Activated CD4-positive, alpha-beta memory T cell treated with anti-CD3 and anti-CD28 coated beads for 36 hours (primary cell): Measurements from ENCODE around the gene LAD1. TPM values are rescaled to one million over a fixed set of nuclear protein-coding genes. Genes with fewer than 3 reads are reported as not detected.

Experiments
- CTCF ChIA-PET: fragments of 350-600 bp; sonication (Branson Sonifier 250); formaldehyde crosslinking; loops from one replicate; lab custom pipeline; 2021; ENCODE audit warnings: antibody characterized with exemption, inconsistent platforms; lab: Charles Lee
- POLR2A ChIA-PET: fragments of 350-600 bp; sonication (Branson Sonifier 250); formaldehyde crosslinking; loops from one replicate; lab custom pipeline; 2021; ENCODE audit warnings: antibody characterized with exemption; lab: Charles Lee
- DNase-seq: peaks from one replicate; pipeline ENCODE4 v3.0.0-alpha.2; 2020
- H3K27ac Mint-ChIP-seq: one replicate; pipeline ENCODE4 v1.8.0; 2021; ENCODE audit warnings: mixed read lengths
- H3K27me3 Mint-ChIP-seq: one replicate; pipeline ENCODE4 v1.8.0; 2021; ENCODE audit warnings: mixed read lengths
- H3K36me3 Mint-ChIP-seq: one replicate; pipeline ENCODE4 v1.8.0; 2021; ENCODE audit warnings: mixed read lengths
- H3K4me1 Mint-ChIP-seq: one replicate; pipeline ENCODE4 v1.8.0; 2021; ENCODE audit warnings: low read depth, mixed read lengths
- H3K4me3 Mint-ChIP-seq: one replicate; pipeline ENCODE4 v1.8.0; 2021; ENCODE audit warnings: mild to moderate bottlenecking, mixed read lengths
- H3K9me3 Mint-ChIP-seq: one replicate; pipeline ENCODE4 v1.8.0; 2021; ENCODE audit warnings: mixed read lengths
- intact Hi-C: fragments of 100-400 bp; cut with micrococcal nuclease; formaldehyde crosslinking; loops from one replicate; pipeline ENCODE4 v1.15.1; 2023
- total RNA-seq, 2 experiments: library from RNA; stranded (reverse); gene quantifications; one replicate each; pipeline ENCODE4 v1.2.3, GENCODE V29; 2021

Gene LAD1
- total RNA-seq, 2 experiments from 2014 or later = not detected

DNA sequence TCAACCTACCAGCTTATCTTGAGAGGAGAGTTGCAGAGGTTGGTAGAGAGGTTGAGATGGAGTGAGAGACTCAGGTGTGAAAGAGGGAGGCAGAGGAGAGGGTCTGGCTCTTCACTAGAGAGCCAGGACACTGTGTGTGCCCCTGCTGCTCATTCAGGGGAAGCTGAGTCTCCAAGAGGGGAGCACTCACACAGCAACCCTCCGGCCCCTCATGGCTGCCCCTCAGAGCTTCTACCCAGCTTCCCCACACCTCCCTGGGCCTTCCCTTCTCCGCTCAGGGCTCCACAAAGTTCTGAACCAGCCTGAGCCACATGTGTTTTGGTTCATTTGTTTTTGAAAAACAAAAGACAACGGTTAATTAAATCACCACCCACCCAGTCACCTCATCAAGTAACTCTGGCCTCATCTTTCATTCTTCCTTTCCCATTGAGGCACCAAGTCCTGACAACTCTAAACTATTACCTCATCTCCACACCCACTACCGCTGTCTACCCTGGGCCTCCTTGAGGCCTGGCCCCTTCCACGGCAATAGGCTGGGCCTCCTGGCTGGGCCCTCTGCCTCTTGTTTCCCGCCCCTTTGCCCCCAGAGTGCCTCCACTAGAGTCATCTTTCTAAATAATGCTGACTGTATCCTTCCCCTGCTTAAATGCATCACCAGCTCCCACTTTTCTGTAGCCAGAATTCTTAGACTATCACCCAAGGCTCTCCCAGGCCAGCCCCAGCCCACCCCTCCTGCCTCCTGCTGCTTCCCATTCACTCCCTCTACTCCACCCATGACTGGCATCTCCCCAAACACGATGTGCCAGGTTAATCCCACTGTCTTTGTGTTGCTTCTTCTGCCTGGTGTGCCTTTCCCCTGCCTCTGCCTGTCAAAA, 54.7 kb downstream of the LAD1 start:
- intact Hi-C loops = no loop called here
- no peak overlapping the region for H3K27ac Mint-ChIP-seq
- CTCF ChIA-PET = interaction anchor here (0.7 kb wide), 1 partner anchor 18 kb away, joined by 3 read pairs; no protein-coding TSS in a partner anchor
- H3K9me3 Mint-ChIP-seq = peaks cover 6% of the 10 kb centered on the region
- H3K27me3 Mint-ChIP-seq = peaks cover 11% of the 10 kb centered on the region
- no peak for DNase-seq
- H3K4me3 Mint-ChIP-seq = no peak overlapping the region
- no peaks in the 10 kb centered on the region for H3K4me1 Mint-ChIP-seq
- POLR2A ChIA-PET = no interaction called here
- no peaks in the 10 kb centered on the region for H3K36me3 Mint-ChIP-seq

DNA sequence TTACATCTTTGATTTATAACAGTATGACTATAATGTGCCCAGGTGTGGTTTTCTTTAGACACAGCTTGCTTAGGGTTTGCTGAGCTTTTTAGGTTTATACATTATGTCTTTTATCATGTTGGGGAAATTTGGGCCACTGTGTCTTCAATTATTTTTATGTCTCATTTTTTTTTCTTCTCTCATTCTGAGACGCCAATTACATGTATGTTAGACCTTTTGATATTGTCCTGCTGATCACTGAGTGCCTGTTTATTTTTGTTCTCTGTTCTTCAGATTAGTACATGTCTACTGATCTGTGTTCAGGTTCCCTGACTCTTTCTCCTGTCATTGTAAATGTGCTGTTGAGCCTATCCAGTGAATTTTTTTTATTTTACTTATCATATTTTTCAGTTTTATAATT, 57.7 kb downstream of the LAD1 start:
- DNase-seq = no peak
- ChIA-PET CTCF (no interaction called here), POLR2A (no interaction called here)
- Mint-ChIP-seq H3K4me3 (no peak overlapping the region), H3K27ac (no peak overlapping the region), H3K9me3 (peaks cover 6% of the 10 kb centered on the region), H3K36me3 (no peaks in the 10 kb centered on the region), H3K4me1 (no peaks in the 10 kb centered on the region), H3K27me3 (peaks cover 7% of the 10 kb centered on the region)
- intact Hi-C loops = no loop called here

DNA sequence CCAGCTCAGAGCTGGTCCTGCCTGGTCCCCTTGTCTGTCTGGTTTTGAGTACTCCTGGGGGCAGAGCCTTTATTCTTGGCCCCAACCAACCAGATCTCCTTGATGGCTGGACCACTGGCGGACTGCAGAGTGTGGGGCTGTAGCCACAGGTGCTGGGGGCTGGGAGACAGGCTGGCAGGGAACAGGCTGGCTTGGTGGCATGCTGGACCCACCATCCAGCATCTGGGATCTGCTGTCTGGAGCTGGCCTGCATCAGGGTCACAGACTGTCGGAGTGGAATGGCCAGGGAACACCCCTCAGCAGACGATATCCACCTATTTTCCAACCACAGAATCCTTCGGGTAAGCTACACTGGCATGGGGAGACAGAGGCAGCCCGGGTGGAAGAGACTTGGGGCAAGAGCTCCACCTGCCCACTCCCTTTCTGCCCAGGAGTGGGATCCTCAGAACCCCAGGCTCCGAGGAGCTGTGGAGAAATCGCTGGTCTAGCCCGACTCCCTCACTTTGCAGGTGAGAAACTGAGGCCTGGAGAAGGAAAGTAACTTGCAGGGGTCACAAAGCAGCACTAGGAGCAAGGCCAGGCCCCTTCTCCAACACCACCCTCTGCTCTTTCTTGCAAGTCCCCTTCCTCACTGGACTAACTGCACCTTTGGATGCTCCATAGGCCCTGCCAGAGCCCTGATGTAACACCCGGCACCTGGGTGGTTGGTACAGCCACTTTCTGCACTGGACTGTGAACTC, 62.2 kb downstream of the LAD1 start:
- DNase-seq = no peak
- H3K36me3 Mint-ChIP-seq = no peaks in the 10 kb centered on the region
- peaks cover 4% of the 10 kb centered on the region for H3K27me3 Mint-ChIP-seq
- H3K9me3 Mint-ChIP-seq = peaks cover 6% of the 10 kb centered on the region
- H3K4me1 Mint-ChIP-seq = no peaks in the 10 kb centered on the region
- H3K27ac Mint-ChIP-seq = no peak overlapping the region
- ChIA-PET CTCF (no interaction called here), POLR2A (no interaction called here)
- no peak overlapping the region for H3K4me3 Mint-ChIP-seq
- intact Hi-C loops = no loop called here

DNA sequence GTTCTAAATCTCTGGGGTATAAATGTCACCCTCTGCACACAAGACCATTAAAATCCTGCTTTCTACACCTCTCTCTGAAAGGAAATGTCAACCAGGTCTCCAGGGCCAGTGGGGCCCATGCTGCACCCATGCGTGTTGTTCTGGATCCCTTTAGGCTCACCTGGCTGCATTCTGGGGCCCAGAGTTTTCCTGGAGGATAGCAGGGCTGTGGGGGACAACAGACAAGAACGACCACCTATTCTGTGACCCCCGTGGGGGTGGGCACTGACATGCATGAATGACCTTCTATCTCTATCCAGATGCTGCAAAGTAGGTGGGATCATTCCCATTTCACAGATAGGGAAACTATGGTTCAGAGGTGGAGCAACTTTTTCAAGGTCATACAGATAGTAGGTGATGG, 63.2 kb downstream of the LAD1 start:
- intact Hi-C loops = no loop called here
- no peaks in the 10 kb centered on the region for H3K9me3 Mint-ChIP-seq
- CTCF ChIA-PET = no interaction called here
- H3K27me3 Mint-ChIP-seq = no peaks in the 10 kb centered on the region
- H3K4me1 Mint-ChIP-seq = no peaks in the 10 kb centered on the region
- H3K4me3 Mint-ChIP-seq = no peak overlapping the region
- no peak overlapping the region for H3K27ac Mint-ChIP-seq
- DNase-seq = no peak
- no peaks in the 10 kb centered on the region for H3K36me3 Mint-ChIP-seq
- POLR2A ChIA-PET = no interaction called here

DNA sequence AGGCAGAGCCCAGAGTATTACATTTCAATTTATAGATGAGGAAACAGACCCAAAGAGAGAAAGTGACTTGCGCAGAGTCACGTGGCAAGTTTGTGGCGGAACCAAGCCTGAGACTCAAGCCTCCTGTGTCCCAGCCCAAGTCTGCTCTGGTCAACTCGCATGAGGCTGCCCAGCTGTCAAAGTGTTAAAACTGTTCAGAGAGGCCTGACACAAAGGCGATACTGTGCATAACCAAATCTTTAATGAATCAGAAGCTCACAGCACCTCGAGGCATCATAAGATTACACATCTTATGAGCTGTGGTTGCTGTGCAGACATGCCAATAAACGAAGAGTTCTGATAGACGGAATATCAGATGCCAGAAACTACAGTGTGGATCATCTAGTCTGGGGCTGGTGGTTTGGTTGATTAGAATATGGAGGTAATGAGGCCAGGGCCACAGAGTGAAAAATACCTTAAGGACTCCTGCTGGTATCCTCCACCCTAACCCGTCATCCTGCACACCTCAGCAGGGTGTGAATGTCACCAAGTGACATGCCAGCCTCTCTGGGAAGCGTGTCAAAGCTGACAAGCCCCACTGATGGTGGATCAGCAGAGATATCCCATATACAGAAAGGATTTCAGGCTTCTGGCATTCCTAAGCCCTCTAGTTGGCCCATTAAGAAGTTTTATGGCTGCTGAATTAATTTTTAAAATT, 63.8 kb downstream of the LAD1 start:
- H3K9me3 Mint-ChIP-seq = no peaks in the 10 kb centered on the region
- H3K27me3 Mint-ChIP-seq = no peaks in the 10 kb centered on the region
- CTCF ChIA-PET = no interaction called here
- no peak for DNase-seq
- H3K27ac Mint-ChIP-seq = no peak overlapping the region
- H3K4me3 Mint-ChIP-seq = no peak overlapping the region
- POLR2A ChIA-PET = no interaction called here
- no peaks in the 10 kb centered on the region for H3K36me3 Mint-ChIP-seq
- no peaks in the 10 kb centered on the region for H3K4me1 Mint-ChIP-seq
- intact Hi-C loops = no loop called here

DNA sequence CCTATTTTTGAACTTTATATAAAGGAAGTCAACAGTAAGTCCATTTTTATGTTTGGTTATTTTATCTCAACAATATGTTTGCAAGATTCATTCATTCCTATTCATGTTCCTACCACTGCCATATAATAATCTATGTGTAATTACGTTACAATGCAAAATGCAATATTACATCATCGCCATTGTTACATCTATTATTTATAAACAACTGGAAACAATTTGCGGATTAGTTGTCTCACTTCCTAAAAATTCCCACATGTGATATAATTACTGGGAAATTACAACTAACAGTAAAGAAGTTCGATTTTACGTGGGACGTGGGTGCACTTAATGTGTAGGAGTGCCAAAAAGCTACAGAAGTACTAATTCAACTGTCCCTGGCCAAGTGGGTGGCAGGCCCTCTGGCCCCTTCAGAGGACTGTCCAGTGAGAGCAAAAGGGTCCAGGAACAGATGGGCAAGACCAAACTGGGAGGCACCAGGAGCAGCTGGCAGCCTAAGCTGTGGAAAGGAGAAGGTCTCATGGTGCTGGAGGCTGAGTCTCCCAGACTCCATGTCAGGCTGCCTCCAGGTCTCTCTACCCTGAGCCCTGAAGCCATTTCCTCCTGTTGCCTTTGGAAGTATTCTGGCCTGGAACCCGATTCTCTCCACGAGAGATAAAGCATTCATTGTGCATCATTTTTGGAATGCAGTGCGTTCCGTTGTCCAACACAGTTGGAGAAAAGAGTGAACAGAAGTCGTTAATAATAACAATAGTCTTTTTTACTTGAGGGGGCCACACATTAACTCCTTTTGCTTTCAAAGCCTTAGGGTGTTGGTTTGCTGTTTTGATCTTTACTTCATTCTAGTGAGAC, 64.6 kb downstream of the LAD1 start:
- no peaks in the 10 kb centered on the region for H3K9me3 Mint-ChIP-seq
- no peak overlapping the region for H3K27ac Mint-ChIP-seq
- no peak overlapping the region for H3K4me3 Mint-ChIP-seq
- ChIA-PET POLR2A (no interaction called here), CTCF (no interaction called here)
- H3K27me3 Mint-ChIP-seq = no peaks in the 10 kb centered on the region
- no peaks in the 10 kb centered on the region for H3K36me3 Mint-ChIP-seq
- intact Hi-C loops = no loop called here
- no peak for DNase-seq
- no peaks in the 10 kb centered on the region for H3K4me1 Mint-ChIP-seq

DNA sequence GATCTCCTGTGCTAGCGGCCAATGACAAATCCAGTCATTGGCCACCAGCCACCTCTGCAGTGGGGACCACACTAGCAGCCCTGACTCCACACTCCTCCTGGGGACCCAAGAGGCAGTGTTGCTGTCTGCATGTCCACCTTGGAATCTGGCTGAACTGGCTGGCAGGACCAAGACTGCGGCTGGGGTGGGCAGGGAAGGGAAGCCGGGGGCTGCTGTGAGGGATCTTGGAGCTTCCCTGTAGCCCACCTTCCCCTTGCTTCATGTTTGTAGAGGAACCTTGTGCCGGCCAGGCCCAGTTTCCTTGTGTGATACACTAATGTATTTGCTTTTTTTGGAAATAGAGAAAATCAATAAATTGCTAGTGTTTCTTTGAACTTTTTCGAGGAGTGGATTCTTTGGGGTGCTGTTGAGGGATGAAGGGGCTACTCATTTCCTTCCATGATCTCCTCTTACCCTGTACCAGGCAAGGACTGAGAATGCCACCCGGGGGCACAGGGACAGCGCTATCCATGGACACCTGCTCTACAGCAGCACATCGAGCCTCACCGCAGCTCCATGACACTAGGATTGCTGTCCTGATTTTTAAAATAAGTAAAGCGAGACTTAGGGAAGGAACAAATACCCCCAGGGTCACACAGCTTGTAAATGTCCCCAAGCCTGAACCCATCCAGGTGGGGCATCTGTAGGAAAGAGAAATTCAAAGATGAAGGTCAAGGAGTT, 66.3 kb downstream of the LAD1 start:
- Mint-ChIP-seq H3K36me3 (no peaks in the 10 kb centered on the region), H3K9me3 (no peaks in the 10 kb centered on the region), H3K27ac (no peak overlapping the region), H3K4me3 (no peak overlapping the region), H3K4me1 (no peaks in the 10 kb centered on the region), H3K27me3 (no peaks in the 10 kb centered on the region)
- no peak for DNase-seq
- ChIA-PET CTCF (interaction anchor here (1.6 to 1.8 kb wide), 2 partner anchors 15 to 17 kb away, joined by 3 to 4 read pairs; no protein-coding TSS in a partner anchor), POLR2A (interaction anchor here (0.6 kb wide), 1 partner anchor 467 kb away, joined by 3 read pairs; no protein-coding TSS in a partner anchor)
- intact Hi-C loops = no loop called here

DNA sequence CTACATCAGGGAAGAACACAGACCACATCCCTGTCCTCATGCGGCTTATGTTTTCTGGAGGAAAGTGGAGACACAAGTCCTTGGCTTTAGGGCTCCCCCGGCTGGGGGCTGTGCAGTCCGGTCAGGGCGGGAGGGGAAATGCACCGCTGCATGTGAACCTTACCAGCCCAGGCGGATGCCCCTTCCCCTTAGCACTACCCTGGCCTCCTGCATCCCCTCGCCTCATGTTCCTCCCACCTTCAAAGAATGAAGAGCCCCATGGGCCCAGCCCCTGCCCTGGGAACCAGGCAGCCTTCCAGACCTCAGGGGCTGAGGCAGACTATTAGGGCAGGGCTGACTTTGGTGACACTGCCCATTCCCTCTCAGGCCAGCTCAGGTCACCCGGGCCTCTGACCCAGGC, 67.1 kb downstream of the LAD1 start:
- CTCF ChIA-PET = interaction anchor here (1.6 to 1.8 kb wide), 2 partner anchors 16 to 18 kb away, joined by 3 to 4 read pairs; no protein-coding TSS in a partner anchor

DNA sequence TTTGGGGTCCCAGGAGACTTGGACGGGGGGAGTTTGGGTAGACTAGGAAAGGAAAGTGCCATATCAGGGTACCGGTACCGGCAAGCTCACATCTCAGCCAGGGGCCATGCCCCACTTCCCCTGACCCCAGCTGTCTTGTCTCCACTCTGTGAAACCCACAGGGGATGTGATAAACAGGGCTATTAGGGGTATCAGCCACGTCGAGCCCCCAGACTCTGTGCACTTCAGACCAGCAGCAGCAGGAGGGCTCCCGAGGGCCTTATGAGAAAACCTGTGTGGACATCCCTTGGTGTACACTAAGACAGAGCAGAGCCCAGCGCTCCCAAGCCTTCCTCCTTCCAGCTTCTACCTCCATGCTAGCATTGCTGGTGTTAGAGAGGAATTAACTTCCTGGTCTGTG, 68.0 kb downstream of the LAD1 start:
- Mint-ChIP-seq H3K9me3 (no peaks in the 10 kb centered on the region), H3K27me3 (no peaks in the 10 kb centered on the region), H3K4me3 (no peak overlapping the region), H3K27ac (no peak overlapping the region), H3K4me1 (no peaks in the 10 kb centered on the region), H3K36me3 (no peaks in the 10 kb centered on the region)
- CTCF ChIA-PET = no interaction called here
- POLR2A ChIA-PET = no interaction called here
- no peak for DNase-seq
- intact Hi-C loops = no loop called here

More for the DNA sequence above, 67.1 kb downstream of the LAD1 start:
- no peaks in the 10 kb centered on the region for H3K9me3 Mint-ChIP-seq
- H3K4me1 Mint-ChIP-seq = no peaks in the 10 kb centered on the region
- intact Hi-C loops = no loop called here
- no peak for DNase-seq
- H3K4me3 Mint-ChIP-seq = no peak overlapping the region
- POLR2A ChIA-PET = no interaction called here
- no peaks in the 10 kb centered on the region for H3K27me3 Mint-ChIP-seq
- no peak overlapping the region for H3K27ac Mint-ChIP-seq
- H3K36me3 Mint-ChIP-seq = no peaks in the 10 kb centered on the region
